GM19035 (cell line): ENCODE data around the gene DOCK11.
"Not testable (repeated sequence)": the region's sequence is repeated elsewhere in the genome, so short reads cannot be mapped to it uniquely, and the experiment has no call there.

Experiments used
- ATAC-seq: cut with Tn5 transposase; IDR thresholded peaks from one replicate; pipeline ENCODE4 v1.9.1; 2021; ENCODE audit not compliant: unreplicated experiment

The DOCK11 gene

GRCh38 chrX:118495061-118495921 lies at the start of gene DOCK11:
Gene DOCK11, plus strand, starts transcription at chrX:118495815. Its CDS starts 157 bp downstream, at chrX:118495972.
- peak; percentile 66 for ATAC-seq

DNA sequence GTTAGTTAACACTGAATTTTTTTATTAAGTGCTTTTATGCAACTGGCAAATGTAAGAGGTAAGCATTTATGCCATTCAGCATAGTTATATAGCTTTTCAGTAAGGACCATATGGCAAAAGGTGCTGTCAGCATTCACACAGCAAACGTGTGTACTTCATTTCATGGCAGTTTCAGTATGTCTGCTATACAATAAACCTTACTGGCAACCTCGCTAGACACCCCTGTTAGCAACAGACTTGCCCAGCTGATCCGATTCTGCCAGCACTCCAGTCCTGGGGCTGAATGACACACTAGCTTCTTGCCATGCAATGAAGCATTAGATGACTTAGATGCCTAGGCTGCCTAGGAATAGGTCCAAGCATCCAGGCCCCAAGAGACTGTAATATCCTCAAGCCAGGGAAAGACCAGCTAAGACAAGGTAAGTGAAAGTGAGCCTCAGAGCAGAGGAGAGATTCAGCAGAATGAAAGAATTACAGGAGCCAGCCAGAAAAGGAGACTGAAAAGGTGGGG lies 47.3 kb upstream of the DOCK11 start:
- ATAC-seq: no peak

DNA sequence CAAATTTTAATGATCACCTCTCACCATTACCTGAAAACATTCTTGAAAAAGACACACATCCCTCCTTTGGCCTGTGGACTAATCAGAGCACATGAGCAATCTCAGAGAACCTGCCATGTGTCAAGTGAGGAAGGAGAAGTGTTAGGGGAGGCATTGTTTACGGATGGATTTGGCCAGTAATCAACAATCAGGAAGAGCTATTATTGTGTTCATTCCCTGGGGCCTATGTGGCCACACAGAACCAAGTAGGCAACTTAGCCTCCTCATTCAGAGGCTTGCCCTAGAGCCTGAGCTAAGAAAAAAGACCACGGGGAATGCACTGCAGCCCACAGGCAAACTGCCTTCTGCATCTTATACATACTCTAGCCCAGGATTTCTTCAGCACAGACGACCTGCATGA lies 40.6 kb upstream of the DOCK11 start:
- ATAC-seq: no peak

- ATAC-seq: no peak
Measured at GRCh38 chrX:118459494-118459893, 36.1 kb upstream of the DOCK11 start.

- no peak for ATAC-seq
Measured at GRCh38 chrX:118464501-118464900, 31.1 kb upstream of the DOCK11 start.

DNA sequence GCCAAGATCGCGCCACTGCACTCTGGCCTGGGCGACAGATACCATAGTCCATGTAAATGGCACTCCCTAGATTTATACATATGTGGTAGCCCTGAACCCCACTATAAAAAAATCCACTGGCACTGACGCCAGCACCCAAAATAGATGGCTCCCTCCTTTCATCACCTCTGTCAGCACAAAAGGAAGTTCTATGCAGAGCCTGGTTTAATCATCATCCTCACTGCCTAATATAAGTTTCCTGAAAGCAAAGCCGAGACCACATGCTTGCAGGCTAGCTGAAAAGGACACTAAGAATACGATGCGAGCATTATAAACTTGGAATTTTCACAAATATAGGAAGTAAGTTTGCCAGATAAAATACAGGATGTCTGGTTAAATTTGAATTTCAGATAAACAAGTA lies 27.5 kb upstream of the DOCK11 start:
- no peak for ATAC-seq

GRCh38 chrX:118470721-118471347 lies 24.8 kb upstream of the DOCK11 start:
- not testable (repeated sequence) for ATAC-seq

DNA sequence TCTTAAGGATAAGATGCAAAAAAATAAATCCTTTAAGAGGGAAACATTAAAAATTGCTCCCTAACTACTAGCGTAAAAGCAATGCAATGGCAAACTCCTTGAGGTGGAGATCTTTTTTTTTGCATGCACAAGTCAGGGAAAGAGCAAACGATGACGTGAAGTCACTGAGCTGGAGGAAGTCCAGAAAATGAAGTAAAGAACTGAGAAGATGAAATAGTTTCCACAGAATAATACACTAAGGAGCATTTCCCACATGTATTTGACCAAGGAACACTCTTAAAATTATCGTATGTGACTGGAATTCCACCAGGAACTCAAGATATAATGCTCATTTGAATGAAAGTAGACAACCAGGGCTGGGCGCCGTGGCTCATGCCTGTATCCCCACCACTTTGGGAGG lies 21.0 kb upstream of the DOCK11 start:
- ATAC-seq: no peak

DNA sequence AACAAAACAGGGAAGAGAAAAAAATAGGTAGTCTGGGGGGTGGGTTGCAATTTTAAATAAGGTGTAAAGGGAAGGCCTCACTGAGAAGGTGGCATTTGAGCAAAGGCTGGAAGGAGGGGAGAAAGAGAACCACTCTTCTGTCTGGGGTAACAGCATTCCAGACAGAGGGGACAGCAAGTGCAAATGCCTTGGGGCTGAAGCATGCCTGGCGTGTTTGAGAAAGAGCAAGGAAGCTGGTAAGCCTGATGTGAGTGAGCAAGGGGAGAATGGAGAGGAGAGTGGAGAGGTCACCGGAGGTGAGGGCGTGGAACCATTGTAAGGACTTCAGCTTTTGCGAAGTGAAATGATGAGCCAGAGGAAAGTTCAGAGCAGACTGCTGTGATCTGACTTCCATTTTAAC lies 19.7 kb upstream of the DOCK11 start:
- no peak for ATAC-seq

- ATAC-seq: no peak
Measured at GRCh38 chrX:118480172-118480571, 15.4 kb upstream of the DOCK11 start.

DNA sequence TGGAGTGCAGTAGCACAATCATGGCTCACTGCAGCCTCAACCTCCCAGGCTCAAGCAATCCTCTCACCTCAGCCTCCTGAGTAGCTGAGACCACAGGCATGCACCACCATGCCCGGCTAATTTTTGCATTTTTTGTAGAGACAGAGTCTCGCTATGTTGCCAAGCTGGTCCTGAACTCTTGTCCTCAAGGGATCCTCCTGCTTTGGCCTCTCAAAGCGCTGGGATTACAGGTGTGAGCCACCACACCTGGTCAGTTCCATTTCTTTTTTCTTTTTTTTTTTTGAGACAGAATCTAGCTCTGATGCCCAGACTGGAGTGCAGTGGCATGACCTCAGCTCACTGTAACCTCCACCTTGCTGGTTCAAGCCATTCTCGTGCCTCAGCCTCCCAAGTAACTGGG lies 13.2 kb upstream of the DOCK11 start:
- not testable (repeated sequence) for ATAC-seq

- no peak for ATAC-seq
Measured at GRCh38 chrX:118484216-118484903, 11.3 kb upstream of the DOCK11 start.

DNA sequence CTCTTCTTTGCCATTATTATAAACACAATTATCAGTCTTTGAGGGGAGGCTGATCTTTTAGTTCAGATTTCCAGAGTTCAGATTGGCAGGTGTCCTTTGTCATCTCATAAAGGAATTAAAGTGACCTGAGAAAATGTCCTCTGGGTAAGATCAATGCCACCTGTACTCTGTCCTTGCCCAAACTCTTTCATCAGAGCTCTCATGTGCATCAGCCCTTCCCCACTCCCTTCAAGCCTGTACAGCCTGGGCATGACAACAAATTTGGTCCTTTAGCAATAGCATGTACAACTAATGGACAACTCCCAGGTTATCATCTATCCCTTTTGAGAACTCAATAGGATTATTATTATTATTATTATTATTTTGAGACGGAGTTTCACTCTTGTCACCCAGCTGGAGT lies 8.9 kb upstream of the DOCK11 start:
- not testable (repeated sequence) for ATAC-seq

DNA sequence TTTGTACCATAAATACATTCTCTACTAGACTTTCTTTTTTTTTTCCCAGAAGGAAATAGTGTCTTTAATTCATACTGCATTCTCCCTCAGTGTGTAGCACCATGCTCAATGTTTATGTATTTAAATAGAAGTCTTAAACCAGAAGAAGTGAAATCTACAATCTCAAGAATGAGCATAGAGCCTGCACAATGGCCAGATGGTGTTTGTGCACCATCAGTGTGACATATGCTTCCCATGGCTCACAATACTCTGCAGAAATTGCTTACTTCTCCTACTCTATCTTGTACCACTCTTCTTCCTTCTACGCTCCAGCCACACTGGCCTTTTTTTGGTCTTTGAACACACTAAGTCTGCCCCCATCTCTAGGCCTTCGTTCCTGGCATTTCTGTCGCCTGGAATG lies 2.6 kb upstream of the DOCK11 start:
- no peak for ATAC-seq

DNA sequence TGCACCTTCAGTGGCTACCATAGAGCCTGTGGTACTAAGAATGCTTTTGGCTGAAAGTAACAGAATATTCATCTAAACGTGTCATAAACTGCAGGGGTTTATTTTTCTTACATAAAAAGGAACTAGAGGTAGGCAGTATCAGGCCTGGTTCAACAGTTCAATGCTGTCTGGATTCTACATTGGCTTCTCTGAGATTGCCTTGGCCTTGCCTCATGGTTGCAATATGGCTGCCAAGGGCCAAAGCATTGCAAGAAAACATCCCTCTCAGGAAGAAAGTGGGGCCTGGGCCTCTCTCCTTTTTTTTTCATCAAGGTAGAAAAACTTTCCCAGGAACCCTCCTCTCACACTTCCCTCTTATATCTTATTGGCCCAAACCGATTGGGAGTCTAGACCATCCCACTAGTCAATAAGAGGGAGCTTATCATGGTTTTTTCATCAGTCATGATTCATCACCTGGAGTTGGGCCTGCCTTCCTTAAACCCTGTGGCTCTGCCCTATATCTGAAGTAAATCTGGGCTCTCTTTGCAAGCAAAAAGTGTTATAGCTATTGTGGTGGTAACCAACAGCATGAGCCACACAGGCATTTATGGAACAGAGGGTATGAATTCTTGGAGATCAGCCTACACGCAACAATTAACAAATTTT lies 1.8 kb upstream of the DOCK11 start:
- no peak for ATAC-seq

- ATAC-seq: peak; percentile 74
Measured at GRCh38 chrX:118495958-118496762, 545 bp downstream of the DOCK11 start.

DNA sequence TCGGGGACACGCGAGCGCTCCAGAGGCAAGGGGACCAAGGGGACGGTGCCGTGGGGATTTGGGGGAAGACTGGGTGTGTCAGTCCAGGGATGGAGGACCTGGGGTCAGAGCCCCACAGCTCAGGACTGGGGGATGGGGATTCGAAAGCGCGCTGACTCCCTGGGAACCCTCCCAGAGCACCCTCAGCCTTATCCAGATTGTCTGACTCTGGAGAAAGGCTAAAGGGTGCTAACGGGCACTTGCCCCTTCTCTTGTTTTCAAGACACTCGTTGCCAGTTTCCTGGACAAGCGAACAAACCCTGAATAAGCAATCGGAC lies 1.1 kb downstream of the DOCK11 start:
- peak; percentile 9 for ATAC-seq

DNA sequence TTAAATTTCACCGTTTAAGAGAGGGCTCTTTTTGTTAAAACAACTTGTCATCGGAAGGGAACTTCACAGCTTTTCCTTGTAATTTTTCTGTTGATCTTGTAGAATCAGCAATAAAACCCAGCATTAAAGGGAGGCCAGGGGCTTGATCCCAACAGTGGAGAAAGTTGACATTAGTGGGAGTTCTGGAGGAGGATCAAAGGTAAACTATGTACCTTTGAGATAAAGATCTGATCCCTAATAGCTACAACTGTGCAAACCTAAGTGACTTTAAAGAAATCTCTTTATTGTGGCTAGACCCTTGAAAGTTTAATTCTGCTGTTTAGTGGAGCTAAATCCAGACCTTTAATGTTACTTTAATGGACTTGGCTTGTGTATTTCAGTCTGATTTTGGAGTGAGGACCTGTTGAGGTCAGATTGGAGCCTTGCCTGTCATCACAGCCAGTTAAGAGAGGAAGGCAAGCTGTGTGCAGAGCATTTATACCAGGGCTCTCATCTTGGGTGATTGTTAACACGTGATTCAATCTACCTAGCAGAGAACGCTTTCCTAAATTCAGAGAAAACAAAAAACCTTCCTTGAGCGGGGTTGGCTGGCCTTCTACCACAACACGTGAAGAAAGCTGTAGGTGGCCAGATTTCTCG lies 1.7 kb downstream of the DOCK11 start:
- ATAC-seq: no peak

- ATAC-seq: no peak
Measured at GRCh38 chrX:118498351-118498750, 2.7 kb downstream of the DOCK11 start.

- ATAC-seq: no peak
Measured at GRCh38 chrX:118498755-118499154, 3.1 kb downstream of the DOCK11 start.
